Left kidney (tissue), 8 donors: ENCODE data around the gene ZNF664. TPM values are rescaled to one million over a fixed set of nuclear protein-coding genes. Genes with fewer than 3 reads are reported as not detected.

ENCODE experiments used
- DNase-seq: peaks from one replicate; pipeline ENCODE4 v3.0.0-alpha.2; 2013
- long read RNA-seq, 8 donors: transcript quantifications; one replicate each; lab custom pipeline, GENCODE V29; 2026
- polyA plus RNA-seq: library from polyadenylated mRNA; unstranded; fragments of 120-200 nt; gene quantifications from one replicate; pipeline ENCODE4 v1.2.1, GENCODE V29; 2013; ENCODE audit not compliant: insufficient read length

ZNF664 gene
- polyA plus RNA-seq, result 188 TPM
- long read RNA-seq, donor 1, full-length matches to known transcripts, result 46 of 63 reads
- long read RNA-seq, donor 1, partial matches to known transcripts, result 8 of 63 reads
- long read RNA-seq, donor 1, other reads (novel, unspliced or antisense), result 9 of 63 reads
- long read RNA-seq, donor 2, full-length matches to known transcripts, result 39 of 57 reads
- long read RNA-seq, donor 2, partial matches to known transcripts, result 7 of 57 reads
- long read RNA-seq, donor 2, other reads (novel, unspliced or antisense), result 11 of 57 reads
- long read RNA-seq, donor 3, full-length matches to known transcripts, result 45 of 76 reads
- long read RNA-seq, donor 3, partial matches to known transcripts, result 13 of 76 reads
- long read RNA-seq, donor 3, other reads (novel, unspliced or antisense), result 18 of 76 reads
- long read RNA-seq, donor 4, full-length matches to known transcripts, result 5 of 5 reads
- long read RNA-seq, donor 4, partial matches to known transcripts, result 0 of 5 reads
- long read RNA-seq, donor 4, other reads (novel, unspliced or antisense), result 0 of 5 reads
- long read RNA-seq, donor 5, full-length matches to known transcripts, result 33 of 56 reads
- long read RNA-seq, donor 5, partial matches to known transcripts, result 23 of 56 reads
- long read RNA-seq, donor 5, other reads (novel, unspliced or antisense), result 0 of 56 reads
- long read RNA-seq, donor 6, full-length matches to known transcripts, result 33 of 47 reads
- long read RNA-seq, donor 6, partial matches to known transcripts, result 5 of 47 reads
- long read RNA-seq, donor 6, other reads (novel, unspliced or antisense), result 9 of 47 reads
- long read RNA-seq, donor 7, full-length matches to known transcripts, result 67 of 149 reads
- long read RNA-seq, donor 7, partial matches to known transcripts, result 73 of 149 reads
- long read RNA-seq, donor 7, other reads (novel, unspliced or antisense), result 9 of 149 reads
- long read RNA-seq, donor 8, full-length matches to known transcripts, result 20 of 31 reads
- long read RNA-seq, donor 8, partial matches to known transcripts, result 11 of 31 reads
- long read RNA-seq, donor 8, other reads (novel, unspliced or antisense), result 0 of 31 reads

- DNase-seq, result peak; percentile 93
Measured at GRCh38 chr12:123972457-123973401, at the start of gene ZNF664, which contains the start of gene CCDC92. Gene ZNF664, plus strand, starts transcription at chr12:123973215. Its CDS starts 38,930 bp downstream, at chr12:124012145. Gene CCDC92, minus strand, starts transcription at chr12:123972831. Its CDS starts 28,526 bp downstream, at chr12:123944305.

- no peak for DNase-seq
Measured at GRCh38 chr12:123923927-123924326, 49.1 kb upstream of the ZNF664 start.

GRCh38 chr12:123924539-123924938 is 48.5 kb upstream of the ZNF664 start:
- no peak for DNase-seq

GRCh38 chr12:123928274-123928865 is 44.6 kb upstream of the ZNF664 start:
- no peak for DNase-seq

GRCh38 chr12:123928897-123929296 is 44.1 kb upstream of the ZNF664 start:
- DNase-seq, result no peak

GRCh38 chr12:123929946-123930583 is 43.0 kb upstream of the ZNF664 start:
- DNase-seq, result no peak

- DNase-seq, result no peak
Measured at GRCh38 chr12:123931686-123932321, 41.2 kb upstream of the ZNF664 start.

- no peak for DNase-seq
Measured at GRCh38 chr12:123933214-123933613, 39.8 kb upstream of the ZNF664 start.

- DNase-seq, result no peak
Measured at GRCh38 chr12:123934016-123934620, 38.9 kb upstream of the ZNF664 start.

- no peak for DNase-seq
Measured at GRCh38 chr12:123934829-123935228, 38.2 kb upstream of the ZNF664 start.

GRCh38 chr12:123935956-123936355 is 37.1 kb upstream of the ZNF664 start:
- DNase-seq, result no peak

- DNase-seq, result no peak
Measured at GRCh38 chr12:123936471-123936870, 36.5 kb upstream of the ZNF664 start.

GRCh38 chr12:123936956-123937706 is 35.9 kb upstream of the ZNF664 start:
- DNase-seq, result no peak

- DNase-seq, result no peak
Measured at GRCh38 chr12:123937707-123938591, 35.1 kb upstream of the ZNF664 start.

- DNase-seq, result no peak
Measured at GRCh38 chr12:123938679-123939480, 34.1 kb upstream of the ZNF664 start.
